Measurements from ENCODE around the gene CTIF.
"Not testable (repeated sequence)": the region's sequence is repeated elsewhere in the genome, so short reads cannot be mapped to it uniquely, and the experiment has no call there.

Gene CTIF

GRCh38 chr18:48811977-48812451, 273.2 kb downstream of the CTIF start:
- H3K4me3 ChIP-seq (ENCODE audit: low read depth, low read length); H3K27me3 ChIP-seq (ENCODE audit: control insufficient read depth, insufficient read depth, low read length); H3K4me1 ChIP-seq (ENCODE audit: control insufficient read depth, insufficient read depth, low read length); H3K9ac ChIP-seq (ENCODE audit: low read depth, low read length); H3K27ac ChIP-seq (ENCODE audit: low read depth, low read length); H3K9me3 ChIP-seq (ENCODE audit: control insufficient read depth, insufficient read depth, low read length); H3K36me3 ChIP-seq (ENCODE audit: control insufficient read depth, insufficient read depth, low read length): not testable (repeated sequence)

GRCh38 chr18:48813321-48813720, 274.5 kb downstream of the CTIF start:
- Histone ChIP-seq H3K9me3 (ENCODE audit: control insufficient read depth, insufficient read depth, low read length) (no peaks in the 10 kb centered on the region), H3K27me3 (ENCODE audit: control insufficient read depth, insufficient read depth, low read length) (no peaks in the 10 kb centered on the region), H3K4me1 (ENCODE audit: control insufficient read depth, insufficient read depth, low read length) (no peaks in the 10 kb centered on the region), H3K27ac (ENCODE audit: low read depth, low read length) (no peak overlapping the region), H3K9ac (ENCODE audit: low read depth, low read length) (no peak overlapping the region), H3K4me3 (ENCODE audit: low read depth, low read length) (no peak overlapping the region), H3K36me3 (ENCODE audit: control insufficient read depth, insufficient read depth, low read length) (no peaks in the 10 kb centered on the region)

- Histone ChIP-seq H3K27me3 (ENCODE audit: control insufficient read depth, insufficient read depth, low read length) (no peaks in the 10 kb centered on the region), H3K9ac (ENCODE audit: low read depth, low read length) (no peak overlapping the region), H3K27ac (ENCODE audit: low read depth, low read length) (no peak overlapping the region), H3K36me3 (ENCODE audit: control insufficient read depth, insufficient read depth, low read length) (no peaks in the 10 kb centered on the region), H3K4me3 (ENCODE audit: low read depth, low read length) (no peak overlapping the region), H3K4me1 (ENCODE audit: control insufficient read depth, insufficient read depth, low read length) (no peaks in the 10 kb centered on the region), H3K9me3 (ENCODE audit: control insufficient read depth, insufficient read depth, low read length) (no peaks in the 10 kb centered on the region)
Observed at GRCh38 chr18:48813833-48814489, 275.1 kb downstream of the CTIF start.

- H3K36me3 ChIP-seq (ENCODE audit: control insufficient read depth, insufficient read depth, low read length) = no peaks in the 10 kb centered on the region
- H3K27me3 ChIP-seq (ENCODE audit: control insufficient read depth, insufficient read depth, low read length) = no peaks in the 10 kb centered on the region
- H3K9ac ChIP-seq (ENCODE audit: low read depth, low read length) = no peak overlapping the region
- no peak overlapping the region for H3K27ac ChIP-seq (ENCODE audit: low read depth, low read length)
- no peak overlapping the region for H3K4me3 ChIP-seq (ENCODE audit: low read depth, low read length)
- H3K9me3 ChIP-seq (ENCODE audit: control insufficient read depth, insufficient read depth, low read length) = no peaks in the 10 kb centered on the region
- no peaks in the 10 kb centered on the region for H3K4me1 ChIP-seq (ENCODE audit: control insufficient read depth, insufficient read depth, low read length)
Observed at GRCh38 chr18:48814490-48815178, 275.8 kb downstream of the CTIF start.

- no peaks in the 10 kb centered on the region for H3K9me3 ChIP-seq (ENCODE audit: control insufficient read depth, insufficient read depth, low read length)
- no peaks in the 10 kb centered on the region for H3K27me3 ChIP-seq (ENCODE audit: control insufficient read depth, insufficient read depth, low read length)
- no peak overlapping the region for H3K9ac ChIP-seq (ENCODE audit: low read depth, low read length)
- H3K36me3 ChIP-seq (ENCODE audit: control insufficient read depth, insufficient read depth, low read length) = no peaks in the 10 kb centered on the region
- no peak overlapping the region for H3K4me3 ChIP-seq (ENCODE audit: low read depth, low read length)
- no peaks in the 10 kb centered on the region for H3K4me1 ChIP-seq (ENCODE audit: control insufficient read depth, insufficient read depth, low read length)
- no peak overlapping the region for H3K27ac ChIP-seq (ENCODE audit: low read depth, low read length)
Observed at GRCh38 chr18:48815179-48815515, 276.3 kb downstream of the CTIF start.

- no peak overlapping the region for H3K27ac ChIP-seq (ENCODE audit: low read depth, low read length)
- no peak overlapping the region for H3K9ac ChIP-seq (ENCODE audit: low read depth, low read length)
- H3K4me3 ChIP-seq (ENCODE audit: low read depth, low read length) = no peak overlapping the region
- no peaks in the 10 kb centered on the region for H3K9me3 ChIP-seq (ENCODE audit: control insufficient read depth, insufficient read depth, low read length)
- no peaks in the 10 kb centered on the region for H3K4me1 ChIP-seq (ENCODE audit: control insufficient read depth, insufficient read depth, low read length)
- no peaks in the 10 kb centered on the region for H3K27me3 ChIP-seq (ENCODE audit: control insufficient read depth, insufficient read depth, low read length)
- no peaks in the 10 kb centered on the region for H3K36me3 ChIP-seq (ENCODE audit: control insufficient read depth, insufficient read depth, low read length)
Observed at GRCh38 chr18:48815581-48816324, 276.9 kb downstream of the CTIF start.

GRCh38 chr18:48816554-48816953, 277.7 kb downstream of the CTIF start:
- Histone ChIP-seq H3K9ac (ENCODE audit: low read depth, low read length) (no peak overlapping the region), H3K9me3 (ENCODE audit: control insufficient read depth, insufficient read depth, low read length) (no peaks in the 10 kb centered on the region), H3K36me3 (ENCODE audit: control insufficient read depth, insufficient read depth, low read length) (no peaks in the 10 kb centered on the region), H3K4me3 (ENCODE audit: low read depth, low read length) (no peak overlapping the region), H3K27ac (ENCODE audit: low read depth, low read length) (no peak overlapping the region), H3K4me1 (ENCODE audit: control insufficient read depth, insufficient read depth, low read length) (no peaks in the 10 kb centered on the region), H3K27me3 (ENCODE audit: control insufficient read depth, insufficient read depth, low read length) (no peaks in the 10 kb centered on the region)

- H3K4me3 ChIP-seq (ENCODE audit: low read depth, low read length) = no peak overlapping the region
- no peaks in the 10 kb centered on the region for H3K27me3 ChIP-seq (ENCODE audit: control insufficient read depth, insufficient read depth, low read length)
- H3K36me3 ChIP-seq (ENCODE audit: control insufficient read depth, insufficient read depth, low read length) = no peaks in the 10 kb centered on the region
Observed at GRCh38 chr18:48817021-48817461, 278.2 kb downstream of the CTIF start.

GRCh38 chr18:48818329-48819254, 279.8 kb downstream of the CTIF start:
- Histone ChIP-seq H3K9ac (ENCODE audit: low read depth, low read length) (no peak overlapping the region), H3K4me1 (ENCODE audit: control insufficient read depth, insufficient read depth, low read length) (no peaks in the 10 kb centered on the region), H3K9me3 (ENCODE audit: control insufficient read depth, insufficient read depth, low read length) (no peaks in the 10 kb centered on the region), H3K4me3 (ENCODE audit: low read depth, low read length) (no peak overlapping the region), H3K27me3 (ENCODE audit: control insufficient read depth, insufficient read depth, low read length) (no peaks in the 10 kb centered on the region), H3K36me3 (ENCODE audit: control insufficient read depth, insufficient read depth, low read length) (no peaks in the 10 kb centered on the region), H3K27ac (ENCODE audit: low read depth, low read length) (no peak overlapping the region)

More at GRCh38 chr18:48817021-48817461, 278.2 kb downstream of the CTIF start:
- Histone ChIP-seq H3K9me3 (ENCODE audit: control insufficient read depth, insufficient read depth, low read length) (no peaks in the 10 kb centered on the region), H3K27ac (ENCODE audit: low read depth, low read length) (no peak overlapping the region), H3K9ac (ENCODE audit: low read depth, low read length) (no peak overlapping the region), H3K4me1 (ENCODE audit: control insufficient read depth, insufficient read depth, low read length) (no peaks in the 10 kb centered on the region)

- no peak overlapping the region for H3K27ac ChIP-seq (ENCODE audit: low read depth, low read length)
- H3K4me3 ChIP-seq (ENCODE audit: low read depth, low read length) = no peak overlapping the region
Observed at GRCh38 chr18:48819276-48819675, 280.4 kb downstream of the CTIF start.

More at GRCh38 chr18:48819276-48819675, 280.4 kb downstream of the CTIF start:
- Histone ChIP-seq H3K27me3 (ENCODE audit: control insufficient read depth, insufficient read depth, low read length) (no peaks in the 10 kb centered on the region), H3K9ac (ENCODE audit: low read depth, low read length) (no peak overlapping the region), H3K4me1 (ENCODE audit: control insufficient read depth, insufficient read depth, low read length) (no peaks in the 10 kb centered on the region), H3K36me3 (ENCODE audit: control insufficient read depth, insufficient read depth, low read length) (no peaks in the 10 kb centered on the region), H3K9me3 (ENCODE audit: control insufficient read depth, insufficient read depth, low read length) (no peaks in the 10 kb centered on the region)
